BJ (cell line): ENCODE results near the gene CD38. TPM values are rescaled to one million over a fixed set of nuclear protein-coding genes. Genes with fewer than 3 reads are reported as not detected.
"Not testable (repeated sequence)": the region's sequence is repeated elsewhere in the genome, so short reads cannot be mapped to it uniquely, and the experiment has no call there.

Experiments
- CTCF ChIA-PET: fragments of 350-600 bp; formaldehyde crosslinking; extraction: SDS; loops from one replicate; lab custom pipeline; 2021; ENCODE audit warnings: antibody characterized with exemption, inconsistent platforms; lab: Yijun Ruan, JAX
- POLR2A ChIA-PET: fragments of 300-600 bp; sonication (Branson Sonifier 250); formaldehyde crosslinking; extraction: SDS; loops from one replicate; lab custom pipeline; 2021; ENCODE audit warnings: antibody characterized with exemption; lab: Charles Lee
- DNase-seq: peaks from one replicate; pipeline ENCODE4 v3.0.0-alpha.2; 2011; ENCODE audit warnings: low read depth
- H3K27me3 ChIP-seq: 2 replicates; pipeline ENCODE4 v1.6.0; 2011; ENCODE audit warnings: low read length; ENCODE audit not compliant: control insufficient read depth, insufficient read depth
- H3K36me3 ChIP-seq: 2 replicates; pipeline ENCODE4 v1.5.1; 2011; ENCODE audit warnings: low read length; ENCODE audit not compliant: control insufficient read depth, insufficient read depth
- H3K4me3 ChIP-seq: 2 replicates; pipeline ENCODE4 v1.5.1; 2011; ENCODE audit warnings: low read depth, mild to moderate bottlenecking, control low read depth, low read length
- polyA plus RNA-seq: library from polyadenylated mRNA; depleted of rRNA; stranded (reverse); fragments of >200 nt; gene quantifications from 2 replicates; pipeline ENCODE4 v1.2.3, GENCODE V29; 2011
- TF ChIP-seq, protein P1 (sequence below): IDR thresholded peaks from 2 replicates; pipeline ENCODE4 v1.5.1; 2011; ENCODE audit warnings: low read depth, mild to moderate bottlenecking, control low read depth, inconsistent platforms, low read length, moderate library complexity; ENCODE audit not compliant: insufficient read depth

The CD38 gene
- polyA plus RNA-seq, 1 experiment = not detected

DNA sequence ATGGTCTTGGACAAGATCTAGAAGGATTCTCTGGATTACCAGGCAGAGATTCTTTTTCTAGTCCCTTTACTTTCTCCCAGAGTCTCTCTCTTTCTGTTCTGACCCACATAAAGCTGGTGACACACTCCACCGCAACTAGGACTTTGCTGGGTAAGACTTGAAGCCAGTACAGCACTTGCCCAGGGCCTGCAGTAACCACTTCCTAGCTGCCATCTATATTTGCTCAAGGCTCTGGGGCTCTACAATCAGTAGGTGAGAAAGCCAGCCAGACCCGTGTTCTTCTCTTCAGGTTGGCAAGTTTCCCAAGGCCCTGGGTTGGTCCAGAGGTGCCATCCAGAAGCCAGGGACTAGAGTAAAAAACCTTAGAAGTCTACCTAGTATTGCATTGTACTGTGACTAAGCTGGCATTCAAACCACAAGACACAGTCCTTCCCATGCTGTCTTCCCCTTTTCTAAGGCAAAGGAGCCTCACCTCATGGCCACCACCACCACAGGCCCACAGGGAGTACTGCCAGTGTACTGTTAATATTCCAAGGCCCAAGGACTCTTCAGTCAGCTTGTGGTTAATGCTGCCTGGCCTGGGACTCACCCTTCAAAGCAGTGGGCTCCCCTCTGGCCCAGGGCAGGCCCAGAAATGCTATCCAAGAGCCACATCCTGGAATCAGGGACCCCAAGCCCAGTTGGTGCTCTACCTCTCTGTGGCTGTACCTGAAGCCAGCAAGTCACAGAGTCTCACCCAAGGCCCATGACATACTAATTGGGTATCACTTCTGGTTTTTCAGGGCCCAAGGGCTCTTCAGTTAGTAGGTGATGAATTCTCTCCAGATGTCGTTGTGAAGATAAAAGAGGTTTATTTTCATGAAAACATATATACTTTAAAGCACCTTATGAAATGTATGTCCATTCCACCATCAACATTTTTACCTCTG, 54.7 kb downstream of the CD38 start:
- CTCF ChIA-PET = no interaction called here
- TF ChIP-seq, protein P1, sequence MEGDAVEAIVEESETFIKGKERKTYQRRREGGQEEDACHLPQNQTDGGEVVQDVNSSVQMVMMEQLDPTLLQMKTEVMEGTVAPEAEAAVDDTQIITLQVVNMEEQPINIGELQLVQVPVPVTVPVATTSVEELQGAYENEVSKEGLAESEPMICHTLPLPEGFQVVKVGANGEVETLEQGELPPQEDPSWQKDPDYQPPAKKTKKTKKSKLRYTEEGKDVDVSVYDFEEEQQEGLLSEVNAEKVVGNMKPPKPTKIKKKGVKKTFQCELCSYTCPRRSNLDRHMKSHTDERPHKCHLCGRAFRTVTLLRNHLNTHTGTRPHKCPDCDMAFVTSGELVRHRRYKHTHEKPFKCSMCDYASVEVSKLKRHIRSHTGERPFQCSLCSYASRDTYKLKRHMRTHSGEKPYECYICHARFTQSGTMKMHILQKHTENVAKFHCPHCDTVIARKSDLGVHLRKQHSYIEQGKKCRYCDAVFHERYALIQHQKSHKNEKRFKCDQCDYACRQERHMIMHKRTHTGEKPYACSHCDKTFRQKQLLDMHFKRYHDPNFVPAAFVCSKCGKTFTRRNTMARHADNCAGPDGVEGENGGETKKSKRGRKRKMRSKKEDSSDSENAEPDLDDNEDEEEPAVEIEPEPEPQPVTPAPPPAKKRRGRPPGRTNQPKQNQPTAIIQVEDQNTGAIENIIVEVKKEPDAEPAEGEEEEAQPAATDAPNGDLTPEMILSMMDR = no peak
- Histone ChIP-seq H3K4me3 (no peak overlapping the region), H3K36me3 (no peaks in the 10 kb centered on the region), H3K27me3 (peaks cover 2% of the 10 kb centered on the region; the same call in 1 of the 2 replicates)
- no peak for DNase-seq
- POLR2A ChIA-PET = no interaction called here

DNA sequence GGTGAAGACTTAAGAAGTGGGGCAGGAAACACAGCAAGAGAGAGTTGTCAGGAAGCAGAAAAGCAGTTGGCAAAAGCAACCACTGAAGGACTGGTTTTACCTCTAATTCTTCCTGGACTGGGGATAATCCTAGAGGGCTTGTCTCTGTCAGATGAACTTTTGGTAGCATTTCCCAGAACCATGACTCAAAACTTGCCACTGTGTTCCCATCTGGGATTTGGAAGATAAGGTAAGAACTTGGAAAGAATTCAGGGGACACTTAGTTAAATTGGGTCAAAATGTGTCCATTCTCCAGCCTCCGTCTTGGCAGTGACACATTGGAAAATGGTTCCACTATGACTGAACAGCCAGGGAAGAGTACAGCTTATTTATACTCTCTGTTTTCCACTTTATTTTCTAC, 55.7 kb downstream of the CD38 start:
- H3K4me3 ChIP-seq = no peak overlapping the region
- ChIA-PET CTCF (no interaction called here), POLR2A (no interaction called here)
- TF ChIP-seq, protein P1 = no peak
- no peak for DNase-seq
- no peaks in the 10 kb centered on the region for H3K36me3 ChIP-seq
- H3K27me3 ChIP-seq = peaks cover 2% of the 10 kb centered on the region; the same call in 1 of the 2 replicates

DNA sequence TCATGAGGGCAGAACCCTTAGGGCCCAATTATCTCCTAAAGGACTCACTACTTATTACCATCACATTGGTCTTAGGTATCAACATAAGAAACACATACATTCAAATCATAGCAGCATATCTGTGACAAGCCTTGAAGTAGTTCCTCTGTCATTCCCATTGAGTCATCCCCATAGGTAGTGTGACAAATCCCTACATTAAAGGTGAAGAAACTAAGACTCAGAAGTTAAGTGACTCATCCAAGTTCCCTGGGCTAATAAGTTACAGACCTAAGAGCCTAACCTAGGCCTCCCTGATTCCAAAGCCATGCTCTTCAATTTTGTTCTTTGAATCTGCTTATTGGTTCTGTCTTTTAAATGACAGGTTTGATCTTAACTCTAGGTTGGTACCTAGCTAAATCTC, 58.2 kb downstream of the CD38 start:
- TF ChIP-seq, protein P1 = no peak
- no peak overlapping the region for H3K4me3 ChIP-seq
- ChIA-PET POLR2A (no interaction called here), CTCF (no interaction called here)
- H3K36me3 ChIP-seq = no peaks in the 10 kb centered on the region
- DNase-seq = no peak
- peaks cover 2% of the 10 kb centered on the region; the same call in 1 of the 2 replicates for H3K27me3 ChIP-seq

DNA sequence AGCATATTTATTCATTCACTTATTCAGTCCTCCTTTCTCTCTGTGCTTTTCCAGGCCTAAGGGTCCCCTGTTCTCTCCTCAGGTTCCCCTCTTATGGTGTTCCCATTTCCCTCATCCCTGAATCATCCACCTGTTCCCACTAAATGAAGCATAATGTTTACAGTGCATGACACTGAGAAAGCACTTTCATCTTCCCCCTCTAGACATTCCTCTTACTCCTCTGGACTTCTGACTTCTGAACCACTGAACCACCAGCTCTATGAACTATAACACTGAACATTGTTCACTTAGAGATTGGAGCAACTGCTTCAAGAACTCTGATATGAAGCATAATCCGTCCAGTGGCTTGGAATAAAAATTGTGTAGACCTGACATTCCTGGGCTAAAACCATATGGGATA, 59.5 kb downstream of the CD38 start:
- ChIA-PET POLR2A (no interaction called here), CTCF (no interaction called here)
- Histone ChIP-seq H3K4me3 (no peak overlapping the region), H3K36me3 (no peaks in the 10 kb centered on the region), H3K27me3 (peaks cover 2% of the 10 kb centered on the region; the same call in 1 of the 2 replicates)
- no peak for DNase-seq
- TF ChIP-seq, protein P1 = no peak

DNA sequence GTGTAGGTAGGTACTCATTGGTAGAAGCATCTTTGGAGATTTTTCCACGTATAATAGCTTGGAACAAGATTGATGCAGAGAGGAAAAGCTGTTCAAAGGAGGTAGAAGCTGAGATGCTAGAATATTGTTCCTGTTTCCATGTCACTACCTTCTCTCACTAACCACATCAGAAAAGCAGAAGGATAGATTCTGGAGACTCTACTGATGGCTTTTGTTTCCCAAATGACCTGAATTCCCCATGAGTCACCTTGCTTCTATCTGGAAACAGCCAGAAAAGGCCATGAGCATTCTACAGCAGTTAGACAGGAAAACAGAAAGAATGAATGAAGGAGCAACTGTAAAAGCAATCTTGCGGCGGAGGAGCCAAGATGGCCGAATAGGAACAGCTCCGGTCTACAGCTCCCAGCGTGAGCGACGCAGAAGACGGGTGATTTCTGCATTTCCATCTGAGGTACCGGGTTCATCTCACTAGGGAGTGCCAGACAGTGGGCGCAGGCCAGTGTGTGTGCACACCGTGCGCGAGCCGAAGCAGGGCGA, 63.1 kb downstream of the CD38 start:
- H3K36me3 ChIP-seq, DNase-seq, H3K27me3 ChIP-seq, H3K4me3 ChIP-seq, POLR2A ChIA-PET: not testable (repeated sequence)
- CTCF ChIA-PET = interaction anchor here (0.9 to 1.2 kb wide), 2 partner anchors 36 to 42 kb away, joined by 3 to 4 read pairs; no protein-coding TSS in a partner anchor
